Gastroesophageal sphincter (tissue), 3 donors: Measurements from ENCODE around the gene DNAJC21.

ENCODE experiments used
- POLR2A ChIP-seq, 2 donors: fragments of 450-650 bp; IDR thresholded peaks; one replicate each; pipeline ENCODE4 v1.6.1; 2017; ENCODE audit warnings: antibody characterized with exemption in 2 of 2, mild to moderate bottlenecking in 2 of 2, moderate library complexity in 1 of 2
- POLR2AphosphoS5 ChIP-seq: sonication (generic); formaldehyde crosslinking; IDR thresholded peaks from one replicate; pipeline ENCODE4 v1.6.1; 2017; ENCODE audit warnings: antibody characterized with exemption
- TF ChIP-seq, protein P1 (sequence below), 4 experiments: fragments of 200-600 bp in 2 of 4; fragments of 450-650 bp in 2 of 4; sonication (generic) in 1 of 4; IDR thresholded peaks; one replicate each; pipeline ENCODE4 v1.5.1; 2017 to 2019; ENCODE audit warnings: antibody characterized with exemption in 4 of 4, mild to moderate bottlenecking in 2 of 4, moderate library complexity in 2 of 4

DNA sequence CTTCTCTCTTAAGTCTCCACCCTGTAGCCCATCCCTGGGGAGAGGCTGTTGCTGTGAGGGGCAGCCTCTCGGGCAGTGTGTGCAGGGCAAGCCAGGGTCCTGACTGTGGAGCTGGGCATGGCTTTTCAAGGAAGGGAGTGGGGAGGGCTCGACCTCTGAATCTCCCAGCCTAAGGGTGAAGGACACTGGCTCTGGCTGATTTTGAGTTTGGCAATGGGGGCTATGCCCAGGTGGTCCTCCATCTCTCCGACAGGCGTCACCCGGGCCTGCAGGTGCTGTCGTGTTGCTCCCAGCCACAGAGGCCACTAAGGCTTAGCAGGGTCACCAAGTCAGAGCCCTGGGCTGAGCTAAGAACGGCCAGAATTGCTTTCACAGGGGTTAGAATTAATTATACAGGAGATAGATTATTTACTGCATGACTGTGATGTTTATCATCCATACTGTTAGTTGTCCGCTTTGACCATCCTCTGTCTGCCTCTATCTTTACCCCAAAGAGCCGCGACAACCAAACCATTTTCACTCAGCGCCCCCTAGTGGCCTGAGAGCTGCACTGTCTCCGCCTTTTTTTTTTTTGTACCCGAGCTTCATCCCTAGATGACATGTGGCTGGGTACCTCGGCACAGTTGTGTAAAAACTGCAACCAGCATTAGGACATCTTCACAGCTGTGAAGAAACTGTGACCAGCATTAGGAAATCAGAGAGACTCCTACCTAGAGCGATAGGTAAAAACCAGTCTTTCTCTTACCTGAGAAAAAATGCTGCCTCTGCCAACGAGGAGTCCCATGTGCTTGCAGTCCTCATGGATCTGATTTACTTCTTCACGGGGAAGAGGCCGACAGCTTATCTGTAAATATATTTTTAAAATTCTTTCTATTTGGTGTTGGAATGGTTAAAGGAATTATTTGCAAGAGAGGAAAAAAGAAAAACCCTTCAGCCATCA is 73.9 kb downstream of the DNAJC21 start:
- TF ChIP-seq POLR2AphosphoS5, result no peak
- TF ChIP-seq, protein P1, sequence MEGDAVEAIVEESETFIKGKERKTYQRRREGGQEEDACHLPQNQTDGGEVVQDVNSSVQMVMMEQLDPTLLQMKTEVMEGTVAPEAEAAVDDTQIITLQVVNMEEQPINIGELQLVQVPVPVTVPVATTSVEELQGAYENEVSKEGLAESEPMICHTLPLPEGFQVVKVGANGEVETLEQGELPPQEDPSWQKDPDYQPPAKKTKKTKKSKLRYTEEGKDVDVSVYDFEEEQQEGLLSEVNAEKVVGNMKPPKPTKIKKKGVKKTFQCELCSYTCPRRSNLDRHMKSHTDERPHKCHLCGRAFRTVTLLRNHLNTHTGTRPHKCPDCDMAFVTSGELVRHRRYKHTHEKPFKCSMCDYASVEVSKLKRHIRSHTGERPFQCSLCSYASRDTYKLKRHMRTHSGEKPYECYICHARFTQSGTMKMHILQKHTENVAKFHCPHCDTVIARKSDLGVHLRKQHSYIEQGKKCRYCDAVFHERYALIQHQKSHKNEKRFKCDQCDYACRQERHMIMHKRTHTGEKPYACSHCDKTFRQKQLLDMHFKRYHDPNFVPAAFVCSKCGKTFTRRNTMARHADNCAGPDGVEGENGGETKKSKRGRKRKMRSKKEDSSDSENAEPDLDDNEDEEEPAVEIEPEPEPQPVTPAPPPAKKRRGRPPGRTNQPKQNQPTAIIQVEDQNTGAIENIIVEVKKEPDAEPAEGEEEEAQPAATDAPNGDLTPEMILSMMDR (IDR thresholded peaks at IDR 0.05), result peak; percentile 49 to 80 (median 56)
- TF ChIP-seq POLR2A (IDR thresholded peaks at IDR 0.05), result no peak
